HG02970 (cell line): Measurements from ENCODE around the gene STT3A.
"Not testable (repeated sequence)": the region's sequence is repeated elsewhere in the genome, so short reads cannot be mapped to it uniquely, and the experiment has no call there.

Source experiments
- ATAC-seq: cut with Tn5 transposase; IDR thresholded peaks from one replicate; pipeline ENCODE4 v1.9.1; 2021; ENCODE audit warnings: mild to moderate bottlenecking, moderate library complexity, moderate number of reproducible peaks; ENCODE audit not compliant: unreplicated experiment, low FRiP score

Gene STT3A

GRCh38 chr11:125592305-125593113 lies at the start of gene STT3A:
TSS of gene STT3A (plus strand) at chr11:125592852. CDS start at chr11:125595916, 3,064 bp downstream.
- ATAC-seq = peak; percentile 99

GRCh38 chr11:125550780-125551179 lies 41.9 kb upstream of the STT3A start:
- no peak for ATAC-seq

GRCh38 chr11:125551835-125552342 lies 40.8 kb upstream of the STT3A start:
- ATAC-seq = no peak

GRCh38 chr11:125552927-125553326 lies 39.7 kb upstream of the STT3A start:
- no peak for ATAC-seq

- no peak for ATAC-seq
These were observed 39.3 kb upstream of the STT3A start for GRCh38 chr11:125553357-125553756.

GRCh38 chr11:125554038-125554437 lies 38.6 kb upstream of the STT3A start:
- ATAC-seq = no peak

GRCh38 chr11:125559888-125560287 lies 32.8 kb upstream of the STT3A start:
- no peak for ATAC-seq

GRCh38 chr11:125561924-125562323 lies 30.7 kb upstream of the STT3A start:
- ATAC-seq = no peak

GRCh38 chr11:125562430-125562829 lies 30.2 kb upstream of the STT3A start:
- ATAC-seq = no peak

GRCh38 chr11:125564357-125564756 lies 28.3 kb upstream of the STT3A start:
- no peak for ATAC-seq

- ATAC-seq = no peak
These were observed 26.4 kb upstream of the STT3A start for GRCh38 chr11:125566235-125566634.

GRCh38 chr11:125568970-125569914 lies 23.4 kb upstream of the STT3A start, which contains the start of gene EI24:
TSS of gene EI24 (plus strand) at chr11:125569477. CDS start at chr11:125572528, 3,051 bp downstream.
- ATAC-seq = peak; percentile 97

GRCh38 chr11:125569915-125570621 lies 22.6 kb upstream of the STT3A start:
- ATAC-seq = no peak

- no peak for ATAC-seq
These were observed 21.7 kb upstream of the STT3A start for GRCh38 chr11:125570952-125571351.

- ATAC-seq = no peak
These were observed 19.7 kb upstream of the STT3A start for GRCh38 chr11:125572916-125573315.

- ATAC-seq = not testable (repeated sequence)
These were observed 15.5 kb upstream of the STT3A start for GRCh38 chr11:125577181-125577580.

- no peak for ATAC-seq
These were observed 13.9 kb upstream of the STT3A start for GRCh38 chr11:125578783-125579182.

GRCh38 chr11:125579811-125580210 lies 12.8 kb upstream of the STT3A start:
- ATAC-seq = no peak

- ATAC-seq = no peak
These were observed 9.2 kb upstream of the STT3A start for GRCh38 chr11:125583496-125583895.

GRCh38 chr11:125585487-125585886 lies 7.2 kb upstream of the STT3A start:
- no peak for ATAC-seq
